HEK293 (cell line): Measurements from ENCODE around the gene CDT1.

Experiments used
- RBAK ChIP-seq: fragments of 450-650 bp; formaldehyde crosslinking; IDR thresholded peaks from 2 replicates; pipeline ENCODE4 v1.5.1; 2016; ENCODE audit warnings: missing biosample characterization, missing genetic modification characterization
- SP2 ChIP-seq: fragments of 450-650 bp; formaldehyde crosslinking; IDR thresholded peaks from 2 replicates; pipeline ENCODE4 v1.5.1; 2016; ENCODE audit warnings: missing biosample characterization, missing genetic modification characterization
- ZBTB1 ChIP-seq: fragments of 450-650 bp; formaldehyde crosslinking; IDR thresholded peaks from 2 replicates; pipeline ENCODE4 v1.5.1; 2016; ENCODE audit warnings: missing biosample characterization, missing genetic modification characterization
- ZNF121 ChIP-seq: fragments of 450-650 bp; formaldehyde crosslinking; IDR thresholded peaks from 2 replicates; pipeline ENCODE4 v1.5.1; 2016; ENCODE audit warnings: missing biosample characterization, missing genetic modification characterization
- TF ChIP-seq, protein P1 (sequence below): fragments of 450-650 bp; formaldehyde crosslinking; IDR thresholded peaks from 2 replicates; pipeline ENCODE4 v1.5.1; 2016; ENCODE audit warnings: missing biosample characterization, missing genetic modification characterization
- TF ChIP-seq, protein P2 (sequence below): sonication (generic); formaldehyde crosslinking; IDR thresholded peaks from 2 replicates; pipeline ENCODE4 v1.8.1; 2022; ENCODE audit warnings: mild to moderate bottlenecking, moderate library complexity, missing genetic modification reagents
- TF ChIP-seq, protein P3 (sequence below): fragments of 450-650 bp; formaldehyde crosslinking; IDR thresholded peaks from 2 replicates; pipeline ENCODE4 v1.5.1; 2016; ENCODE audit warnings: missing biosample characterization, missing genetic modification characterization, borderline replicate concordance
- TF ChIP-seq, protein P4 (sequence below): fragments of 450-650 bp; formaldehyde crosslinking; optimal IDR thresholded peaks from 2 replicates; pipeline ENCODE3; 2016; ENCODE audit warnings: missing biosample characterization, mild to moderate bottlenecking, missing genetic modification characterization
- TF ChIP-seq, protein P5 (sequence below): fragments of 450-650 bp; formaldehyde crosslinking; IDR thresholded peaks from 2 replicates; pipeline ENCODE4 v1.5.1; 2016; ENCODE audit warnings: missing biosample characterization, missing genetic modification characterization
- TF ChIP-seq, protein P6 (sequence below): fragments of 450-650 bp; formaldehyde crosslinking; IDR thresholded peaks from 2 replicates; pipeline ENCODE4 v1.5.1; 2017; ENCODE audit warnings: missing biosample characterization, mild to moderate bottlenecking, missing genetic modification characterization, moderate library complexity
- TF ChIP-seq, protein P7 (sequence below): fragments of 450-650 bp; formaldehyde crosslinking; IDR thresholded peaks from 2 replicates; pipeline ENCODE4 v1.5.1; 2016; ENCODE audit warnings: missing biosample characterization, missing genetic modification characterization
- TF ChIP-seq, protein P8 (sequence below): fragments of 450-650 bp; formaldehyde crosslinking; IDR thresholded peaks from 2 replicates; pipeline ENCODE4 v1.5.1; 2016; ENCODE audit warnings: missing biosample characterization, missing genetic modification characterization
- TF ChIP-seq, protein P9 (sequence below): fragments of 450-650 bp; formaldehyde crosslinking; IDR thresholded peaks from 2 replicates; pipeline ENCODE4 v1.5.1; 2016; ENCODE audit warnings: missing biosample characterization, missing genetic modification characterization
- TF ChIP-seq, protein P10 (sequence below): fragments of 450-650 bp; formaldehyde crosslinking; IDR thresholded peaks from 2 replicates; pipeline ENCODE4 v1.5.1; 2016; ENCODE audit warnings: missing biosample characterization, missing genetic modification characterization

DNA sequence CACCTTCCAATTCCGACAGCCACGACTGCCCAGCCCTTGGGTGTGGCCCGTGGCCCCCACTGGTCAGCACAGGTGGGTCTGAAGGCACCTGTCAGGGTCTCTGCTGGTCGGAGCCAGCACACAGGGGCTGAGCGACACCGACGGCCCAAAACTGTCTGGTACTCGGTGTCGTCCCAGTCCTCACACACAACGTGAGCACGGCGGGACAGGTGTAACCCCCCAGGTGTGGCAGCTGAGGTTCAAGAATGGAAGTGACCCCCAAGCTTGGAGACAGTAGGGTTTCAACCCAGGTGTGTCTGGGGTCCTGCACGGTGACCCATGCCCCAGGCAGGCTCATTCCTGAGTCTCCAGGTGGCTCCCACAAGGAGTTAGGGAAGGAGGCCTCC, 52.1 kb downstream of the CDT1 start:
- TF ChIP-seq, protein P1, sequence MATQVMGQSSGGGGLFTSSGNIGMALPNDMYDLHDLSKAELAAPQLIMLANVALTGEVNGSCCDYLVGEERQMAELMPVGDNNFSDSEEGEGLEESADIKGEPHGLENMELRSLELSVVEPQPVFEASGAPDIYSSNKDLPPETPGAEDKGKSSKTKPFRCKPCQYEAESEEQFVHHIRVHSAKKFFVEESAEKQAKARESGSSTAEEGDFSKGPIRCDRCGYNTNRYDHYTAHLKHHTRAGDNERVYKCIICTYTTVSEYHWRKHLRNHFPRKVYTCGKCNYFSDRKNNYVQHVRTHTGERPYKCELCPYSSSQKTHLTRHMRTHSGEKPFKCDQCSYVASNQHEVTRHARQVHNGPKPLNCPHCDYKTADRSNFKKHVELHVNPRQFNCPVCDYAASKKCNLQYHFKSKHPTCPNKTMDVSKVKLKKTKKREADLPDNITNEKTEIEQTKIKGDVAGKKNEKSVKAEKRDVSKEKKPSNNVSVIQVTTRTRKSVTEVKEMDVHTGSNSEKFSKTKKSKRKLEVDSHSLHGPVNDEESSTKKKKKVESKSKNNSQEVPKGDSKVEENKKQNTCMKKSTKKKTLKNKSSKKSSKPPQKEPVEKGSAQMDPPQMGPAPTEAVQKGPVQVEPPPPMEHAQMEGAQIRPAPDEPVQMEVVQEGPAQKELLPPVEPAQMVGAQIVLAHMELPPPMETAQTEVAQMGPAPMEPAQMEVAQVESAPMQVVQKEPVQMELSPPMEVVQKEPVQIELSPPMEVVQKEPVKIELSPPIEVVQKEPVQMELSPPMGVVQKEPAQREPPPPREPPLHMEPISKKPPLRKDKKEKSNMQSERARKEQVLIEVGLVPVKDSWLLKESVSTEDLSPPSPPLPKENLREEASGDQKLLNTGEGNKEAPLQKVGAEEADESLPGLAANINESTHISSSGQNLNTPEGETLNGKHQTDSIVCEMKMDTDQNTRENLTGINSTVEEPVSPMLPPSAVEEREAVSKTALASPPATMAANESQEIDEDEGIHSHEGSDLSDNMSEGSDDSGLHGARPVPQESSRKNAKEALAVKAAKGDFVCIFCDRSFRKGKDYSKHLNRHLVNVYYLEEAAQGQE: no peak
- no peak for TF ChIP-seq ZBTB1
- no peak for TF ChIP-seq ZNF121 (tag by site-specific recombination)
- TF ChIP-seq, protein P2, sequence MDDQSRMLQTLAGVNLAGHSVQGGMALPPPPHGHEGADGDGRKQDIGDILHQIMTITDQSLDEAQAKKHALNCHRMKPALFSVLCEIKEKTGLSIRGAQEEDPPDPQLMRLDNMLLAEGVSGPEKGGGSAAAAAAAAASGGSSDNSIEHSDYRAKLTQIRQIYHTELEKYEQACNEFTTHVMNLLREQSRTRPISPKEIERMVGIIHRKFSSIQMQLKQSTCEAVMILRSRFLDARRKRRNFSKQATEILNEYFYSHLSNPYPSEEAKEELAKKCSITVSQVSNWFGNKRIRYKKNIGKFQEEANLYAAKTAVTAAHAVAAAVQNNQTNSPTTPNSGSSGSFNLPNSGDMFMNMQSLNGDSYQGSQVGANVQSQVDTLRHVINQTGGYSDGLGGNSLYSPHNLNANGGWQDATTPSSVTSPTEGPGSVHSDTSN (CRISPR knock-in tag): no peak
- TF ChIP-seq, protein P3, sequence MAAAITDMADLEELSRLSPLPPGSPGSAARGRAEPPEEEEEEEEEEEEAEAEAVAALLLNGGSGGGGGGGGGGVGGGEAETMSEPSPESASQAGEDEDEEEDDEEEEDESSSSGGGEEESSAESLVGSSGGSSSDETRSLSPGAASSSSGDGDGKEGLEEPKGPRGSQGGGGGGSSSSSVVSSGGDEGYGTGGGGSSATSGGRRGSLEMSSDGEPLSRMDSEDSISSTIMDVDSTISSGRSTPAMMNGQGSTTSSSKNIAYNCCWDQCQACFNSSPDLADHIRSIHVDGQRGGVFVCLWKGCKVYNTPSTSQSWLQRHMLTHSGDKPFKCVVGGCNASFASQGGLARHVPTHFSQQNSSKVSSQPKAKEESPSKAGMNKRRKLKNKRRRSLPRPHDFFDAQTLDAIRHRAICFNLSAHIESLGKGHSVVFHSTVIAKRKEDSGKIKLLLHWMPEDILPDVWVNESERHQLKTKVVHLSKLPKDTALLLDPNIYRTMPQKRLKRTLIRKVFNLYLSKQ (tag by site-specific recombination): no peak
- TF ChIP-seq, protein P4, sequence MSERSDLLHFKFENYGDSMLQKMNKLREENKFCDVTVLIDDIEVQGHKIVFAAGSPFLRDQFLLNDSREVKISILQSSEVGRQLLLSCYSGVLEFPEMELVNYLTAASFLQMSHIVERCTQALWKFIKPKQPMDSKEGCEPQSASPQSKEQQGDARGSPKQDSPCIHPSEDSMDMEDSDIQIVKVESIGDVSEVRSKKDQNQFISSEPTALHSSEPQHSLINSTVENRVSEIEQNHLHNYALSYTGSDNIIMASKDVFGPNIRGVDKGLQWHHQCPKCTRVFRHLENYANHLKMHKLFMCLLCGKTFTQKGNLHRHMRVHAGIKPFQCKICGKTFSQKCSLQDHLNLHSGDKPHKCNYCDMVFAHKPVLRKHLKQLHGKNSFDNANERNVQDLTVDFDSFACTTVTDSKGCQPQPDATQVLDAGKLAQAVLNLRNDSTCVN (tag by site-specific recombination): no peak
- TF ChIP-seq, protein P5, sequence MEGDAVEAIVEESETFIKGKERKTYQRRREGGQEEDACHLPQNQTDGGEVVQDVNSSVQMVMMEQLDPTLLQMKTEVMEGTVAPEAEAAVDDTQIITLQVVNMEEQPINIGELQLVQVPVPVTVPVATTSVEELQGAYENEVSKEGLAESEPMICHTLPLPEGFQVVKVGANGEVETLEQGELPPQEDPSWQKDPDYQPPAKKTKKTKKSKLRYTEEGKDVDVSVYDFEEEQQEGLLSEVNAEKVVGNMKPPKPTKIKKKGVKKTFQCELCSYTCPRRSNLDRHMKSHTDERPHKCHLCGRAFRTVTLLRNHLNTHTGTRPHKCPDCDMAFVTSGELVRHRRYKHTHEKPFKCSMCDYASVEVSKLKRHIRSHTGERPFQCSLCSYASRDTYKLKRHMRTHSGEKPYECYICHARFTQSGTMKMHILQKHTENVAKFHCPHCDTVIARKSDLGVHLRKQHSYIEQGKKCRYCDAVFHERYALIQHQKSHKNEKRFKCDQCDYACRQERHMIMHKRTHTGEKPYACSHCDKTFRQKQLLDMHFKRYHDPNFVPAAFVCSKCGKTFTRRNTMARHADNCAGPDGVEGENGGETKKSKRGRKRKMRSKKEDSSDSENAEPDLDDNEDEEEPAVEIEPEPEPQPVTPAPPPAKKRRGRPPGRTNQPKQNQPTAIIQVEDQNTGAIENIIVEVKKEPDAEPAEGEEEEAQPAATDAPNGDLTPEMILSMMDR (tag by site-specific recombination): no peak
- TF ChIP-seq, protein P6, sequence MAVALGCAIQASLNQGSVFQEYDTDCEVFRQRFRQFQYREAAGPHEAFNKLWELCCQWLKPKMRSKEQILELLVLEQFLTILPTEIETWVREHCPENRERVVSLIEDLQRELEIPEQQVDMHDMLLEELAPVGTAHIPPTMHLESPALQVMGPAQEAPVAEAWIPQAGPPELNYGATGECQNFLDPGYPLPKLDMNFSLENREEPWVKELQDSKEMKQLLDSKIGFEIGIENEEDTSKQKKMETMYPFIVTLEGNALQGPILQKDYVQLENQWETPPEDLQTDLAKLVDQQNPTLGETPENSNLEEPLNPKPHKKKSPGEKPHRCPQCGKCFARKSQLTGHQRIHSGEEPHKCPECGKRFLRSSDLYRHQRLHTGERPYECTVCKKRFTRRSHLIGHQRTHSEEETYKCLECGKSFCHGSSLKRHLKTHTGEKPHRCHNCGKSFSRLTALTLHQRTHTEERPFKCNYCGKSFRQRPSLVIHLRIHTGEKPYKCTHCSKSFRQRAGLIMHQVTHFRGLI (tag by site-specific recombination): no peak
- TF ChIP-seq, protein P7, sequence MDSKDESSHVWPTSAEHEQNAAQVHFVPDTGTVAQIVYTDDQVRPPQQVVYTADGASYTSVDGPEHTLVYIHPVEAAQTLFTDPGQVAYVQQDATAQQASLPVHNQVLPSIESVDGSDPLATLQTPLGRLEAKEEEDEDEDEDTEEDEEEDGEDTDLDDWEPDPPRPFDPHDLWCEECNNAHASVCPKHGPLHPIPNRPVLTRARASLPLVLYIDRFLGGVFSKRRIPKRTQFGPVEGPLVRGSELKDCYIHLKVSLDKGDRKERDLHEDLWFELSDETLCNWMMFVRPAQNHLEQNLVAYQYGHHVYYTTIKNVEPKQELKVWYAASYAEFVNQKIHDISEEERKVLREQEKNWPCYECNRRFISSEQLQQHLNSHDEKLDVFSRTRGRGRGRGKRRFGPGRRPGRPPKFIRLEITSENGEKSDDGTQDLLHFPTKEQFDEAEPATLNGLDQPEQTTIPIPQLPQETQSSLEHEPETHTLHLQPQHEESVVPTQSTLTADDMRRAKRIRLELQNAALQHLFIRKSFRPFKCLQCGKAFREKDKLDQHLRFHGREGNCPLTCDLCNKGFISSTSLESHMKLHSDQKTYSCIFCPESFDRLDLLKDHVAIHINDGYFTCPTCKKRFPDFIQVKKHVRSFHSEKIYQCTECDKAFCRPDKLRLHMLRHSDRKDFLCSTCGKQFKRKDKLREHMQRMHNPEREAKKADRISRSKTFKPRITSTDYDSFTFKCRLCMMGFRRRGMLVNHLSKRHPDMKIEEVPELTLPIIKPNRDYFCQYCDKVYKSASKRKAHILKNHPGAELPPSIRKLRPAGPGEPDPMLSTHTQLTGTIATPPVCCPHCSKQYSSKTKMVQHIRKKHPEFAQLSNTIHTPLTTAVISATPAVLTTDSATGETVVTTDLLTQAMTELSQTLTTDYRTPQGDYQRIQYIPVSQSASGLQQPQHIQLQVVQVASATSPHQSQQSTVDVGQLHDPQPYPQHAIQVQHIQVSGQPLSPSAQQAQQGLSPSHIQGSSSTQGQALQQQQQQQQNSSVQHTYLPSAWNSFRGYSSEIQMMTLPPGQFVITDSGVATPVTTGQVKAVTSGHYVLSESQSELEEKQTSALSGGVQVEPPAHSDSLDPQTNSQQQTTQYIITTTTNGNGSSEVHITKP (tag by site-specific recombination): no peak
- TF ChIP-seq, protein P8, sequence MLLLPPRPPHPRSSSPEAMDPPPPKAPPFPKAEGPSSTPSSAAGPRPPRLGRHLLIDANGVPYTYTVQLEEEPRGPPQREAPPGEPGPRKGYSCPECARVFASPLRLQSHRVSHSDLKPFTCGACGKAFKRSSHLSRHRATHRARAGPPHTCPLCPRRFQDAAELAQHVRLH: no peak
- TF ChIP-seq, protein P9, sequence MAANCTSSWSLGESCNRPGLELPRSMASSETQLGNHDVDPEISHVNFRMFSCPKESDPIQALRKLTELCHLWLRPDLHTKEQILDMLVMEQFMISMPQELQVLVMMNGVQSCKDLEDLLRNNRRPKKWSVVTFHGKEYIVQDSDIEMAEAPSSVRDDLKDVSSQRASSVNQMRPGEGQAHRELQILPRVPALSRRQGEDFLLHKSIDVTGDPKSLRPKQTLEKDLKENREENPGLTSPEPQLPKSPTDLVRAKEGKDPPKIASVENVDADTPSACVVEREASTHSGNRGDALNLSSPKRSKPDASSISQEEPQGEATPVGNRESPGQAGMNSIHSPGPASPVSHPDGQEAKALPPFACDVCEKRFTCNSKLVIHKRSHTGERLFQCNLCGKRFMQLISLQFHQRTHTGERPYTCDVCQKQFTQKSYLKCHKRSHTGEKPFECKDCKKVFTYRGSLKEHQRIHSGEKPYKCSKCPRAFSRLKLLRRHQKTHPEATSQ (tag by site-specific recombination): no peak
- TF ChIP-seq, protein P10, sequence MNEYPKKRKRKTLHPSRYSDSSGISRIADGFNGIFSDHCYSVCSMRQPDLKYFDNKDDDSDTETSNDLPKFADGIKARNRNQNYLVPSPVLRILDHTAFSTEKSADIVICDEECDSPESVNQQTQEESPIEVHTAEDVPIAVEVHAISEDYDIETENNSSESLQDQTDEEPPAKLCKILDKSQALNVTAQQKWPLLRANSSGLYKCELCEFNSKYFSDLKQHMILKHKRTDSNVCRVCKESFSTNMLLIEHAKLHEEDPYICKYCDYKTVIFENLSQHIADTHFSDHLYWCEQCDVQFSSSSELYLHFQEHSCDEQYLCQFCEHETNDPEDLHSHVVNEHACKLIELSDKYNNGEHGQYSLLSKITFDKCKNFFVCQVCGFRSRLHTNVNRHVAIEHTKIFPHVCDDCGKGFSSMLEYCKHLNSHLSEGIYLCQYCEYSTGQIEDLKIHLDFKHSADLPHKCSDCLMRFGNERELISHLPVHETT (tag by site-specific recombination): no peak
- no peak for TF ChIP-seq RBAK
- no peak for TF ChIP-seq SP2 (tag by site-specific recombination)
